HepG2 (cell line): ENCODE measurements around the gene ERRFI1. TPM values are rescaled to one million over a fixed set of nuclear protein-coding genes. Genes with fewer than 3 reads are reported as not detected.
A peak's percentile ranks its signal among the peaks of the same experiment; 100 is the strongest.

ENCODE experiments used
- AHR ChIP-seq: IDR thresholded peaks from 2 replicates; pipeline ENCODE4 v1.6.1; 2018; ENCODE audit warnings: missing genetic modification reagents, missing compliant biosample characterization
- ATF3 ChIP-seq: sonication (generic); formaldehyde crosslinking; IDR thresholded peaks from 2 replicates; pipeline ENCODE4 v1.4.0; 2020; ENCODE audit warnings: missing genetic modification reagents
- CBX1 ChIP-seq: IDR thresholded peaks from one replicate; pipeline ENCODE4 v1.6.1; 2016; ENCODE audit warnings: antibody characterized with exemption, low read depth
- CHCHD3 ChIP-seq: sonication (generic); formaldehyde crosslinking; IDR thresholded peaks from 2 replicates; pipeline ENCODE4 v1.8.0; 2022; ENCODE audit warnings: mild to moderate bottlenecking, missing genetic modification reagents, moderate library complexity
- DR1 ChIP-seq: sonication (generic); formaldehyde crosslinking; IDR thresholded peaks from 2 replicates; pipeline ENCODE4 v1.8.0; 2021; ENCODE audit warnings: mild to moderate bottlenecking, missing genetic modification reagents, inconsistent platforms
- GPN1 ChIP-seq: sonication (generic); formaldehyde crosslinking; IDR thresholded peaks from 2 replicates; pipeline ENCODE4 v1.5.1; 2020; ENCODE audit warnings: missing genetic modification reagents, borderline replicate concordance
- HINFP ChIP-seq: sonication (generic); formaldehyde crosslinking; IDR thresholded peaks from 2 replicates; pipeline ENCODE4 v1.4.0; 2020; ENCODE audit warnings: low read depth, mild to moderate bottlenecking, missing genetic modification reagents
- KAT7 ChIP-seq: IDR thresholded peaks from 2 replicates; pipeline ENCODE4 v1.6.1; 2018; ENCODE audit warnings: borderline replicate concordance, missing compliant biosample characterization
- KLF6 ChIP-seq: IDR thresholded peaks from 2 replicates; pipeline ENCODE4 v1.8.0; 2016; ENCODE audit warnings: missing biosample characterization, missing genetic modification reagents
- NFKBIZ ChIP-seq: IDR thresholded peaks from 2 replicates; pipeline ENCODE4 v1.6.1; 2018; ENCODE audit warnings: missing genetic modification reagents, missing compliant biosample characterization
- NKX3-1 ChIP-seq: sonication (generic); formaldehyde crosslinking; IDR thresholded peaks from 2 replicates; pipeline ENCODE4 v1.5.0; 2020; ENCODE audit warnings: missing genetic modification reagents
- PITX1 ChIP-seq: sonication (generic); formaldehyde crosslinking; IDR thresholded peaks from 2 replicates; pipeline ENCODE4 v1.5.1; 2020; ENCODE audit warnings: mild to moderate bottlenecking, missing genetic modification reagents
- PRDM10 ChIP-seq: sonication (generic); formaldehyde crosslinking; IDR thresholded peaks from 2 replicates; pipeline ENCODE4 v1.4.0; 2020; ENCODE audit warnings: low read depth, missing genetic modification reagents
- RXRA ChIP-seq: sonication (generic); formaldehyde crosslinking; IDR thresholded peaks from 2 replicates; pipeline ENCODE4 v1.5.1; 2020; ENCODE audit warnings: missing genetic modification reagents
- TRIM24 ChIP-seq: sonication (generic); formaldehyde crosslinking; IDR thresholded peaks from 2 replicates; pipeline ENCODE4 v1.8.0; 2022; ENCODE audit warnings: mild to moderate bottlenecking, missing genetic modification reagents
- WIZ ChIP-seq: sonication (generic); formaldehyde crosslinking; IDR thresholded peaks from 2 replicates; pipeline ENCODE4 v1.5.1; 2020; ENCODE audit warnings: mild to moderate bottlenecking, missing genetic modification reagents
- ZFAT ChIP-seq: sonication (generic); formaldehyde crosslinking; conservative IDR thresholded peaks from 2 replicates; pipeline ENCODE4 v1.8.1; 2023; ENCODE audit warnings: missing genetic modification reagents, inconsistent platforms
- ZNF205 ChIP-seq: IDR thresholded peaks from 2 replicates; pipeline ENCODE4 v1.6.1; 2018; ENCODE audit warnings: missing biosample characterization, missing genetic modification reagents
- ZNF343 ChIP-seq: sonication (generic); formaldehyde crosslinking; IDR thresholded peaks from 2 replicates; pipeline ENCODE4 v1.4.0; 2020; ENCODE audit warnings: mild to moderate bottlenecking, missing genetic modification reagents
- ZNF777 ChIP-seq: sonication (generic); formaldehyde crosslinking; IDR thresholded peaks from 2 replicates; pipeline ENCODE4 v1.4.0; 2020; ENCODE audit warnings: missing genetic modification reagents
- ZNF780A ChIP-seq: sonication (generic); formaldehyde crosslinking; IDR thresholded peaks from 2 replicates; pipeline ENCODE4 v1.8.0; 2022; ENCODE audit warnings: mild to moderate bottlenecking, missing genetic modification reagents, moderate library complexity
- ZNF816 ChIP-seq: sonication (generic); formaldehyde crosslinking; IDR thresholded peaks from 2 replicates; pipeline ENCODE4 v1.8.0; 2022; ENCODE audit warnings: missing genetic modification reagents, mild to moderate bottlenecking, borderline replicate concordance
- ZNF850 ChIP-seq: sonication (generic); formaldehyde crosslinking; conservative IDR thresholded peaks from 2 replicates; pipeline ENCODE4 v1.9.0; 2021; ENCODE audit warnings: mild to moderate bottlenecking, missing genetic modification reagents
- polyA plus RNA-seq, 8 experiments: library from polyadenylated mRNA; depleted of rRNA in 3 of 8; stranded (reverse) in 7 of 8; unstranded in 1 of 8; fragments of >200 nt; fragmentation: Illumina TruSeq in 4 of 8; extraction: Trizol in 4 of 8; gene quantifications; 2 replicates each; pipeline versions ENCODE4 v1.2.1 to v1.2.3, GENCODE V29; 2011 to 2016; ENCODE audit warnings: low read depth in 4 of 8, missing spikeins in 1 of 8, mixed read lengths in 1 of 8; ENCODE audit not compliant: insufficient read depth in 1 of 8
- total RNA-seq, 5 experiments: library from RNA; depleted of rRNA; stranded (reverse); fragments of >200 nt; fragmentation: Illumina TruSeq; extraction: Trizol; gene quantifications; 2 replicates each; pipeline ENCODE4 v1.2.3, GENCODE V29; 2016; ENCODE audit warnings: low read depth in 1 of 5
- TF ChIP-seq, protein P1 (sequence below): IDR thresholded peaks from 2 replicates; pipeline ENCODE4 v1.6.1; 2016; ENCODE audit warnings: control low read depth

ERRFI1 gene
- total and polyA plus RNA-seq, 2 of the 13 experiments (the other 11 are each of a cell fraction or from before 2014, with no cell fraction given): 84.4 to 753 TPM

DNA sequence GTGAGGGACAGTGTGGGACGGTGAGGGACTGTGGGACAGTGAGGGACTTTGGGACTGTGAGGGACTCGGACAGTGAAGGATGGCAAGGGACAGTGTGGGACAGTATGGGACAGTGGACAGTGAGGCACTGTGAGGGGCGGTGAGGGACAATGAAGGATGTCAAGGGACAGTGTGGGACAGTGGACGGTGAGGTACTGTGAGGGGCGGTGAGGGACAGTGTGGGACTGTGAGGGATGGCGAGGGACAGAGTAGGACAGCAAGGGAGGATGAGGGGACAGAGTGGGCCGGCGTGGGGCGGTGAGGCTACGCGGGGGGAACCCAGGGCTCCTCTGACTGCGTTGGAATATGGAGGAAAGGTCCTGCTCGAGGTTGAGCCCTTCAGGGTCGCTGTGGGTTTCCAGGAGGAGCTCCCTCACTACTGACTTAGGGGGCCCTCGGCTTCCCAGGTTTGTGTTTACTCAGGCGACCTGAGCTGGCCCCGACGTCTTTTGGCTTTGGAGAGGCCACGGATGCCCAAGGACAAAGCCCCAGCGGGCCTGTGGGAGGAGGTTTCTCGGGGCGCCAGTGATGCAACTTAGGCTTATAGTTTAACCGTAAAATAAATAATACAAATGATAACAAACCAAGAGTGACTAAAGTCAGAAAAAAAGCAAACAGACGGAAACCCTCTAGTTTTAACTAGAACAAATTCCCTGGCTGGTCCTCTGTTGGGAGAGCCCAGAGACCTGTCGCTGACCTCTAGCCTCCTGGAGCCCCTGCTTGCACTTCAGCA, 1.1 kb upstream of the ERRFI1 start (continued):
- TF ChIP-seq PRDM10 (CRISPR knock-in tag) (peak; percentile 14), ZNF777 (CRISPR knock-in tag) (peak; percentile 66; the same call in 1 of the 2 replicates), KLF6 (CRISPR knock-in tag) (no peak), WIZ (CRISPR knock-in tag) (0 out of 2 replicates have a peak, but pooled peaks have one; percentile 22), CHCHD3 (CRISPR knock-in tag) (0 out of 2 replicates have a peak, but pooled peaks have one; percentile 15), GPN1 (no peak), AHR (CRISPR knock-in tag) (no peak), ZNF780A (CRISPR knock-in tag) (0 out of 2 replicates have a peak, but pooled peaks have one; percentile 40), DR1 (CRISPR knock-in tag) (no peak), ZNF850 (CRISPR knock-in tag) (no peak), HINFP (CRISPR knock-in tag) (no peak), RXRA (peak; percentile 98), CBX1 (no peak), ZFAT (CRISPR knock-in tag) (no peak), ZNF816 (CRISPR knock-in tag) (no peak; the same call in 1 of the 2 replicates), ZNF343 (CRISPR knock-in tag) (no peak), ZNF205 (0 out of 2 replicates have a peak, but pooled peaks have one; percentile 62), ATF3 (CRISPR knock-in tag) (peak; percentile 93), KAT7 (CRISPR knock-in tag) (peak; percentile 85; the same call in 1 of the 2 replicates), NFKBIZ (no peak), NKX3-1 (CRISPR knock-in tag) (no peak), PITX1 (CRISPR knock-in tag) (peak; percentile 95), TRIM24 (no peak)
- TF ChIP-seq, protein P1, sequence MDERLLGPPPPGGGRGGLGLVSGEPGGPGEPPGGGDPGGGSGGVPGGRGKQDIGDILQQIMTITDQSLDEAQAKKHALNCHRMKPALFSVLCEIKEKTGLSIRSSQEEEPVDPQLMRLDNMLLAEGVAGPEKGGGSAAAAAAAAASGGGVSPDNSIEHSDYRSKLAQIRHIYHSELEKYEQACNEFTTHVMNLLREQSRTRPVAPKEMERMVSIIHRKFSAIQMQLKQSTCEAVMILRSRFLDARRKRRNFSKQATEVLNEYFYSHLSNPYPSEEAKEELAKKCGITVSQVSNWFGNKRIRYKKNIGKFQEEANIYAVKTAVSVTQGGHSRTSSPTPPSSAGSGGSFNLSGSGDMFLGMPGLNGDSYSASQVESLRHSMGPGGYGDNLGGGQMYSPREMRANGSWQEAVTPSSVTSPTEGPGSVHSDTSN (CRISPR knock-in tag): no peak
